NCI-H82 treated with DMSO at 0.1 percent for 48 hours (cell line): ENCODE results near the gene FUT8.
"Not testable (repeated sequence)": the region's sequence is repeated elsewhere in the genome, so short reads cannot be mapped to it uniquely, and the experiment has no call there.

ENCODE experiments used
- DNase-seq: peaks from one replicate; lab custom pipeline; 2025; ENCODE audit not compliant: unreplicated experiment; lab: John Stamatoyannopoulos, UW

FUT8 gene

GRCh38 chr14:65703521-65703920 lies 291.0 kb downstream of the FUT8 start:
- DNase-seq = no peak

DNA sequence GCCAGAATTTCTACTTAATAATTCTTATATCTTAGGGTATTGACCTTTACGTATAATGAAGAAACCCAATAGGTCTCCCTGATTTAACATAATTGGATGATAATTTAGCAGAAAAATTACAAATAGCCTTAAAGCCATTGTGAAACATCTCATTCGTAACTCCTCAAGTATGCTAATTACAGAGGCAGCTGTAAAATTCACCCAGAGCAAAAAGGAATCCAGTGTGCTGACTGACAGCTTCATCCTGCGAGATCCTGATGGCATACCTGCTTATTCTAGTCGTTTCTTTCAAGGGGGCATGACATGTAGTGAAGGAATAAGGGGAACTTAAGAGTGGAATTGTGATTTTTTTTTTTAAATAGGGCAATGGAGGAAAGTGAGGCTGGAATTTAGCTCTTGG lies 291.5 kb downstream of the FUT8 start:
- DNase-seq = no peak

DNA sequence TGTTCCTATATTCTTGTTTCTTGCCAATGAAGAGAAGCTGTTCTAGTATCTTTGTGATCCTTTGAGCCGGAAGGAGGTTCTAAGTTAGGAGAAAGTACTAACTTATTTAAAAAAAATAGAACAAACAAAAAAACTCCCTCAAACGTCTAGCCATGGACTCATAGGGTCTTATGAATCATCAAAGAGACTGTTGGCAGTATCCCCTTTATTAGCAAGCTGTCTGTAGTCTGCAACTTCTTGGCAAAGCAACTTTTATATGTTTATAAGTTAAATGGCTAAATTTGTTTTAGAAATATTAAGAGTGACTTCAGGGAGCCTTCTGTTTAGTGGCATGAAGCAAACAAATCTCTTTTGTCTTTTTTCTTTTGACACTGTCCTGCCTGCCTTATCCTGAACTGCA lies 291.9 kb downstream of the FUT8 start:
- DNase-seq = no peak

- no peak for DNase-seq
These were observed 292.3 kb downstream of the FUT8 start for GRCh38 chr14:65704850-65705249.

DNA sequence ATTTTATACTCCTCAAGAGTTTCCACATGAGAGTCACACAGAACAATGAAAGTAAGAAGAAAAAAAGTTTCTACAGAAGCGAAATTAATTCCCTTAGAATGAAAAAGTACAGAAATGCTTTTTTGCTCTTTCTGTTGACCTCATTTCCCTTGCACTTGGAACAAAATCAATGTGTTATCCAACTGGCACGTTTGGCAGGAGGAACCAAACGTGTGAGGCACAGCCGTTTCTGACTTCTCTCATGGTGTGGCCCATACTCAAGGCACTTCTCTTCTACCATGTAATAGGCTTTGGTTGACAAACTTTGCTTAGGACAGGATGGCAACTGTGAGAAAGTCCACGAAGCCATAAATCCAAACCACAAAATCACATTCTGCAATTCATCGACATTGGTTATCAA lies 297.0 kb downstream of the FUT8 start:
- no peak for DNase-seq

- DNase-seq = not testable (repeated sequence)
These were observed 304.3 kb downstream of the FUT8 start for GRCh38 chr14:65716813-65717212.

DNA sequence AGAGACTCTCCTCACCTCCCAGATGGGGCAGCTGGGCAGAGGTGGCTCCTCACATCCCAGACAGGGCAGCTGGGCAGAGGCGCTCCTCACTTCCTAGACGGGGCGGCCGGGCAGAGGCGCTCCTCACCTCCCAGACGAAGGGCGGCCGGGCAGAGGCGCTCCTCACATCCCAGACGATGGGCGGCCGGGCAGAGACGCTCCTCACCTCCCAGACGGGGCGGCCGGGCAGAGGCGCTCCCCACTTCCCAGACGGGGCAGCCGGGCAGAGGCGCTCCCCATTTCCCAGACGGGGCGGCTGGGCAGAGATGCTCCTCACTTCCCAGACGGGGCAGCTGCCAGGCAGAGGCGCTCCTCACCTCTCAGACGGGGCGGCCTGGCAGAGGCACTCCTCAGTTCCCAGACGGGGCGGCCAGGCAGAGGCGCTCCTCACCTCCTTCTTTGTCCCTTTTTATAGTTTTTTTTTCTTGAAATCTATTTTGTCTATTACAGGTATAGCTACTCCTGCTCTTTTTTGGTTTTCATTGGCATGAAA lies 304.9 kb downstream of the FUT8 start:
- DNase-seq = not testable (repeated sequence)

DNA sequence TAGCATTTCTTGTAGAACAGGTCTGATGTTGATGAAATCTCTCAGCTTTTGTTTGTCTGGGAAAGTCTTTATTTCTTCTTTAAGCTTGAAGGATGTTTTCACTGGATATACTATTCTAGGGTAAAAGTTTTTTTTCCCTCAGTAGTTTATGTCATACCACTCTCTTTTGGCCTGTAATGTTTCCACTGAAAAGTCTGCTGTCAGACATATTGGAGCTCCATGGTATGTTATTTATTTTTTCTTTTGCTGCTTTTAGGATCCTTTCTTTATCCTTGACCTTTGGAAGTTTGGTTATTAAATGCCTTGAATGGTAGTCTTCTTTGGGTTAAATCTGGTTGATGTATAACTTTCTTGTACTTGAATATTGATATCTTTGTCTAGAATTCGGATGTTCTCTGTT lies 306.1 kb downstream of the FUT8 start:
- DNase-seq = no peak

DNA sequence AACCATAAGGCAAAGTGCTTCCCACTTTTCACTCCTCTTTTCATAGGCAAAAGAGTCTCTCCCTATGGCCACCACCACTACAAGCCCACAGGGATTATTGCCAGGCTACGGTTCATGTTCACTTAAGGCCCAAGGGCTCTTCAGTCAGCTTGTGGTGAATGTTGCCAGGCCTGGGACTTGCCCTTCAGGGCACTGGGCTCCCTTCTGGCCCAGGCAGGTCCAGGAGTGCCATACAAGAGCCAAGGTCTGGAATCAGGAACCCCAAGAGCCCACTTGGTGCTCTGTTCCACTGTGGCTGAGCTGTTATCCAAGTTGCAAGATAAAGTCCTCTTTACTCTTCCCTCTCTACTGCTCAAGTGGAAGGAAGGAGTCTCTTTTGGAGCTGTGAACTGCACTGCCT lies 307.6 kb downstream of the FUT8 start:
- no peak for DNase-seq

DNA sequence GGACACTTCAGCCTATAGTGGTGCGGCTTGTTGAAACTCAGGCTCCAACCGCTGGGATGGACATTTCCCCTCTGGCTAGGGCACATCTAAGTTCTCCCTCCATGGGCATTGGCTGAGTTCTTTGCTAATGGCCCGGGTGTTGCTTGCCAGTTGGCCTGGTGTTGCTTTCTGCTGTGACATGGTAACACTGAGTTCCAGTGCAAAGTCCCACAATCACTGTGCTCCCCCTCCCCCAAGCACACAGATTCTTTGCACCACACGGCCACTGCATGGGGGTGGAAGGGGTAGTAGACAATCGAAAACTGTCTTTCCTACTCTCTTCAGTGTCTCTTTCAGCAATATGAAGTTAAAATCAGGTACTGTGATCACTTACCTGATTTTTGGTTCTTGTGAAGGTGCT lies 308.2 kb downstream of the FUT8 start:
- no peak for DNase-seq

DNA sequence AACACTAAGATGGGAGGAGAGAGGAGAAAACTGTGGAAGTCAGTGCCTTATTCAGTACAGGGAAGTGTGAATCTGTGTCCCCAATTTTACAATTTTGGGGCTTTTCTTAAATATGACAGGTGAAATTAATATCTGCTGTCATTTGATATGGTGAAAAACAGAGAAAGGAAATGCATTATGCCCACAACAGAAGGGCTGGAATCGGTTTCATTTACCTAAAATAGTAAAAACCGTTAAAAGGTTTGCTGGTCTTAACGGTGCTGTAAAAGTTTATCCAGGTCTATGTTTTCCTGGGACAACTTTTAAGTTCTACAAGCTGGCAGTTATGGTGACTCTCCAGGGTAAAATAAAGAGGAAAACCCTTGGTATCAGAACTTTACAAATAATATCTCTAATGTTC lies 310.8 kb downstream of the FUT8 start:
- no peak for DNase-seq

DNA sequence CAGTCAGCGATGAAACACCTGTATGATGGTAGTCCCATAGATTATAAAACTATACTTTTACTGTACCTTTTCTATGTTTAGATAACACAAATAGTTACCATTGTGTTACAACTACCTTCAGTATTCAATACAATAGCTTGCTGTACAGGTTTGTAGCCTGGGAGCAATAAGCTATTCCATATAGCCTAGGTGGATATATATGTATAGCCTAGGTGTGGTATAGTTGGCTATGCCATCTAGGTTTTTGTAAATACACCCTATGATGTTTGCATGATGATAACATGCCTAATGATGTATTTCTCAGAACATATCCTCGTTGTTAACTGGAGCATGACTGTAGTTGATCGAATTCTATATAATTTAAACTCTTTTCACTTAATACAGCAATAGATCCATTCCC lies 316.1 kb downstream of the FUT8 start:
- DNase-seq = no peak

- no peak for DNase-seq
These were observed 317.0 kb downstream of the FUT8 start for GRCh38 chr14:65729566-65729965.

DNA sequence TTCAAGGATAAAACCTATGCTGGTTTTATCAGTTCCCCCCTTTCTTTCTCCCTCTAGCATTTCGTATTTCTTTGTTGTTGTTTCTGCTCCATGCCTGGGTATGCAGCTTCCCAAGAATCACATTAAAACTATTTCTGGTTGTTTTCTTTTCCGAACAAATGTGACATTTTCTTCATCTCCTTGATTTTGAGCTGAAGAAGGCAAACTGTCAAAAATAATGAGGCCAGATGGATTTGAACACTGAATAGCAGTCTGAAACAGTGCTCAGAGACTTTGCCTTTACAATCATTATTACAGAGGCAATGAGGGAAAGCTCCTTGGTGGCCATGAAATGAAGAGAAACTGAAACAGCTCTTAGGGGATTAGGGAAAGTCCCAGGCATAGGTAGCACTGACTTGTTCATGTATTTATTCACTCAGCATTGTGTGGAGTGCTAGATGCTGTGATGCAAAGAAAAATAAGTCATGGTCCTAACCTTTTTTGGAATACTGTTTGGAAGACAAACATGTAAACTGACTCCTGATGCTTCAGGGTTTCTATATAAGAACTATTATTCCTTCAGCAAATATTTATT lies 319.5 kb downstream of the FUT8 start:
- no peak for DNase-seq

DNA sequence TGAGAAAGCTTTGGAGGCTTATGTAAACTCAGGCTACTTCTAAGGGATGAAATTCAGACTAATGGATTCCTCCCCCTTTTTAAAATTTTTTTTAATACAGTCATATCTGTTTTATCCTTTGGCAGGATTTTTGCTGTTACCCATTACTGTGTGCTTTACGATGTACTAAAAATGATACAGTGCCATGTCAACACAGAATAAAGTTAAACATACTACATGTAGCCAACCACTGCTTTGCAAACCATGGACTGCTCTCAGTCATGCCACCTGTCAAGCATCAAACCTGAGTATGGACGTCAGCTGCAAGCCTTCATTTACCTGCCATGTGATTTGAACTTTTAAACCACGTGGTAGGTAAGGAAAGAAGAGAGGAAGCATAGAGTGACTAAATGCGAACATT lies 325.8 kb downstream of the FUT8 start:
- no peak for DNase-seq

- DNase-seq = peak; percentile 0
These were observed 333.1 kb downstream of the FUT8 start for GRCh38 chr14:65745396-65746190.

DNA sequence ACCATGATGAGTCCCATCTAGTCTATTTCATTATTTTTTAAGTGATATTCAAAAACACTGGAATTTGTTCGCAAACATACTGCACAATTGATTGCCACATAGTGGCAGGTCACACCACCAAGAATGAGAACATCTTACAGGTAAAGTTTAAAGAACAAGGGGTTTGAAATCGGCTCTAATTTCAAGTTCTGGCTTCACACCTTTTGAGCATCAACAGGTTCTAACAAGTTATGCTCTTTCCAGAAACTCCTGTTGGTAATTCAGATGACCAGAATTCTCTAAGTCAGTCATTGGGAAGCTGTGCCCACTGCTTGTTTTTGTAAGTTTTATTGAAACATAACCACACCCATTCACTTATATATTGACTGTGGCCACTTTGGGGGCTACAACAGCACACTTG lies 336.3 kb downstream of the FUT8 start:
- no peak for DNase-seq

DNA sequence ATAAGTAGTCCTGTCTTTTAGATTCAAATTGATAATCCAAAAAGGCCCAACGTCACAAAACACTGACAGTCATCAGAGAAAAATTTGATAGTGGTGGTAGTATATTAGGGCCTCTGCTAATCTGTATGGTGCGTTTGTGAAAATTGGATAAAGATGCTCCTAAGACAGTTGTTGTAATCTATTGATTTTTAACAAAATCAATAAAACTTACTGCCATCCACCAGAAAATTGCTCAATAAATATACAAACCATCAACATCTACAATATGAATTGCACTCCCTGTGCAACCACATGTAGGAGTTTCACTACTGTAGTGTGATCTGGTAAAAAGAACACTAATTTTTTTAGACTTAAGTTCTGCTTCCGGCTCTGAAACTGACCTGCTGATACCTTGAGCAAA lies 336.8 kb downstream of the FUT8 start:
- DNase-seq = no peak

DNA sequence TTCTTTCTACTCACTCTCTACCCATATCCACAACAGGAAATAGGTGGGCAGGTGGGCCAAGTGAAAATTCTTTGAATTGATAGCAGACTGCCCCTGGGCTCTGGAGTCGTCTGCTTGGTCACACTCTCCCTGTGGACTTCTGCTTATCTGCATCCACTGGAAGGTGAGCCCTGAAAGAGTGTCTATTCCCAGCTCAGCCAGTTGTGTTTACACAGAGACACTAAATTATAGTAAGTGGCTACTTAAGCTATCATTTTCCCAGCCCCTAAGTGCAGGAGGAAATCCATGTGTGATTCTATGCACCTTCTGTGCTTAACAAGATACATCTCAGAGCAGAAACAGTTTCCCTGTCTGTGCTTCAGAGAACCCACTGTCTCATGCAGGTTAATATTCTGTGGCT lies 338.4 kb downstream of the FUT8 start:
- no peak for DNase-seq

- peak; percentile 0 for DNase-seq
These were observed 339.0 kb downstream of the FUT8 start for GRCh38 chr14:65751510-65751909.

- DNase-seq = no peak
These were observed 340.5 kb downstream of the FUT8 start for GRCh38 chr14:65753061-65753460.

DNA sequence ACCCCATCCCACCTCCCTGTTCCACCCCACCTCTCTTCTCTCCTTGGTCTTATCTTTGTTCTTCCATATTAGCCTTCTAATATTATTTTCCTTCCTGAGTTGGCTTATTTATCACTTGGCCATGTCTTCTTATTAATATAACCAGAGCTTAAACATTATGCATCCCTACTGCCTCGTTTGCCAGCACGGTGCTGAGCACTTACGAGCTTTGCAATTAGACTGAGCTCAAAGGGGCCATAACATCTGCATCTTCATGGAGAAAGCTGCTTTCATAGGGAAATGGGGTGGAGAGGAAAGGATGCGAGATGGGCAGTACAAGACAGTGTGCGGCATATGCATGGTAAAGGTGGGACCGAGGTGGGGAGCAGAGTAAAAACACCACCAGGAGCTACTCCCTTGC lies 342.8 kb downstream of the FUT8 start:
- DNase-seq = no peak

GRCh38 chr14:65756880-65757279 lies 344.4 kb downstream of the FUT8 start:
- no peak for DNase-seq
